Islet of Langerhans (tissue), 1 donor: ENCODE data around the gene RDM1.

Experiments
- FAIRE-seq: peaks from one replicate; lab custom pipeline; 2011; peaks lifted over from hg19 to GRCh38; lab: Jason Lieb, UNC

RDM1 gene

DNA sequence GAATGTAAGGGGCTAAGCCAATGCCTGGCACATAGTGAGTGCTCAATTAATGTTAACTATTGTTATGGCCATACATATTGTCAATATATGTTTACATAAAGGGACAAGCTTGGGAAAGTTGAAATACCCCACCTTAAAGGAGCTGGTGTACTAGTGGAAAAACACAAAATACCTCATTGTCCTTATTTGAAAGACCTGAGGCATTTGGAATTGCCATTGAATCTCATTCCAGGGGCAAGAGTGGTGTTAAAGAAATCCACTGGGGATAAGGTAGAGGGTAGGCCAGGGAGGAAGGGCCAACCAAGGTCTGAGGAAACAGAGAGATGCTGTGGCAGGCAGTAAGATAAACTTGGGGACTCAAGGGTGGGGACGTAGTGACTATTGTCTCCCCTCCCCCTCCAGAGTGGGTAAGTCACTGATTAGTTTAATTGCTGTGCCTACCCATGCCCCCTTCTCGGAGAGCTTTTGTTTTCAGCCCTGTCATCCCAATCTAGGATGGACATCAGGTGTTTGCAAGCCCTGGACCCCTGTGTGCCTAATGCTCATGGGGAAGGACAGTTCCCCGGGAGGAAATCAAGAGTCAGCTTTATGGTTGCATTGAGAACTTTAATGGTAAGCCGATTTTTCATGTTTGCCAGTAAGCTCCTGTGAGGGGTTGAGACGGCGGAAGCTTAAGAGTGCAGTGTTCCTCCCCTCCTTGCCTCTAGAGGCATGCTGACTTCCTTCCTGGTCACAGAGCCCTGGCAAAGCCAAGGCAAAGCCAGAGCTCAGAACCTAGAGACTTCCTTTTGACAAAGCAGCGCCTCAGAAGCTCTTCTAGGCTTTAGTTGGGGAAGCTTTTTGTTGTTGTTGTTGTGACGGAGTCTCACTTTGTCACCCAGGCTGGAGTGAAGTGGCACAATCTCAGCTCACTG, 59.4 kb downstream of the RDM1 start:
- FAIRE-seq = no peak

DNA sequence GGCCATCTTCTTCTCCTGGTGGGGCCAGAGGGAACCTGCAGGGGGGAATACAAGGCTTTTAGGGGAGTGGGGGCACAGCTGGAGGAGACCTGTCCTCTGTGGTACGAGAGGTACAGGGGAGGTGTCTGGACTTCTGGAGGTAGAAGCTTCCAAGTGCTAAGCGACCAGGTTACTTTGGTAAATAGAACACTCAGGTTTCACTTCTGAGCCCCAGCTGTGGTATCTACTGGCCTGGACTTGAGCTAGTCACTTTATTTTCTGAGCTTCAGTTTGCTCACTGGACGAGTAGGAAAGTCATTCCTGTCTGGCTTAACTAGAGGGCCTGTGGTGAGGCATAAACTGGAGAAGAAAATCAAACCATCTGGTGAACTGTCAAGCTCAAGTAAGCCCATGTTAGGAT, 61.8 kb downstream of the RDM1 start, which contains the start of gene HEATR9:
HEATR9 (minus strand) TSS at position 155 of the 400 bp plus-strand sequence; CDS start at position 6, 149 bp downstream.
- FAIRE-seq = no peak
